OCI-M2 (cell line): ENCODE data around the gene OR6A2.
"Not testable (repeated sequence)": the region's sequence is repeated elsewhere in the genome, so short reads cannot be mapped to it uniquely, and the experiment has no call there.

Experiments used
- DNase-seq: peaks from one replicate; lab custom pipeline; 2025; ENCODE audit not compliant: unreplicated experiment; lab: John Stamatoyannopoulos, UW

The OR6A2 gene

GRCh38 chr11:6799402-6799801 is at the start of gene OR6A2:
TSS of gene OR6A2 (minus strand) at chr11:6799689. CDS start at chr11:6795708, 3,981 bp downstream.
- DNase-seq: no peak

GRCh38 chr11:6845383-6845782 is 45.9 kb upstream of the OR6A2 start, which contains the start of gene OR10A5:
TSS of gene OR10A5 (plus strand) at chr11:6845683. CDS start at chr11:6845683, 0 bp downstream.
- DNase-seq: no peak

- DNase-seq: no peak
Measured at GRCh38 chr11:6844356-6844755, 44.9 kb upstream of the OR6A2 start.

- no peak for DNase-seq
Measured at GRCh38 chr11:6843670-6844069, 44.2 kb upstream of the OR6A2 start.

GRCh38 chr11:6841694-6842093 is 42.2 kb upstream of the OR6A2 start:
- no peak for DNase-seq

- DNase-seq: no peak
Measured at GRCh38 chr11:6834021-6834420, 34.5 kb upstream of the OR6A2 start.

- DNase-seq: no peak
Measured at GRCh38 chr11:6833356-6833755, 33.9 kb upstream of the OR6A2 start.

- no peak for DNase-seq
Measured at GRCh38 chr11:6828103-6828502, 28.6 kb upstream of the OR6A2 start.

- DNase-seq: no peak
Measured at GRCh38 chr11:6825231-6825744, 25.8 kb upstream of the OR6A2 start.

- no peak for DNase-seq
Measured at GRCh38 chr11:6824136-6824823, 24.8 kb upstream of the OR6A2 start.

GRCh38 chr11:6818967-6819366 is 19.5 kb upstream of the OR6A2 start:
- DNase-seq: no peak

GRCh38 chr11:6817694-6818093 is 18.2 kb upstream of the OR6A2 start:
- DNase-seq: no peak

GRCh38 chr11:6813656-6814055 is 14.2 kb upstream of the OR6A2 start:
- no peak for DNase-seq

GRCh38 chr11:6812390-6813005 is 13.0 kb upstream of the OR6A2 start:
- no peak for DNase-seq

- DNase-seq: not testable (repeated sequence)
Measured at GRCh38 chr11:6801075-6801474, 1.6 kb upstream of the OR6A2 start.

GRCh38 chr11:6794639-6795038 is 4.8 kb downstream of the OR6A2 start:
- DNase-seq: no peak

GRCh38 chr11:6790546-6790945 is 8.9 kb downstream of the OR6A2 start:
- no peak for DNase-seq

- DNase-seq: no peak
Measured at GRCh38 chr11:6782720-6783119, 16.8 kb downstream of the OR6A2 start, which contains the start of gene OR2AG1. TSS of gene OR2AG1 (plus strand) at chr11:6783020. CDS start at chr11:6785038, 2,018 bp downstream.

- no peak for DNase-seq
Measured at GRCh38 chr11:6780829-6781228, 18.7 kb downstream of the OR6A2 start.

- no peak for DNase-seq
Measured at GRCh38 chr11:6778518-6778917, 21.0 kb downstream of the OR6A2 start.

GRCh38 chr11:6771926-6772893 is 27.3 kb downstream of the OR6A2 start, which contains the start of gene OR2AG2:
TSS of gene OR2AG2 (minus strand) at chr11:6771976. CDS start at chr11:6768957, 3,019 bp downstream.
- DNase-seq: no peak
